Uterine smooth muscle cell (primary cell): ENCODE data around the gene KIR3DL1. TPM values are rescaled to one million over a fixed set of nuclear protein-coding genes. Genes with fewer than 3 reads are reported as not detected.

Source experiments
- total RNA-seq: library from RNA; depleted of rRNA; stranded (reverse); fragments of >200 nt; gene quantifications from 2 replicates; pipeline ENCODE4 v1.2.3, GENCODE V29; 2014

The KIR3DL1 gene
- not detected in 2 replicates for total RNA-seq

DNA sequence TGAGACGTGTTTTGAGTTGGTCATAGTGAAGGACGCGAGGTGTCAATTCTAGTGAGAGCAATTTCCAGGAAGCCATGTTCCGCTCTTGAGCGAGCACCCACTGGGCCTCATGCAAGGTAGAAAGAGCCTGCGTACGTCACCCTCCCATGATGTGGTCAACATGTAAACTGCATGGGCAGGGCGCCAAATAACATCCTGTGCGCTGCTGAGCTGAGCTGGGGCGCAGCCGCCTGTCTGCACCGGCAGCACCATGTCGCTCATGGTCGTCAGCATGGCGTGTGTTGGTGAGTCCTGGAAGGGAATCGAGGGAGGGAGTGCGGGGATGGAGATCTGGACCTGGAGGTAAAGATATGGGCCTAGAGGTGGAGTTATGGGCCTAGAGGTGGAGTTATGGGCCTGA lies at the start of gene KIR3DL1:
Gene KIR3DL1, plus strand, starts transcription at position 218 of the 400 bp plus-strand sequence.

DNA sequence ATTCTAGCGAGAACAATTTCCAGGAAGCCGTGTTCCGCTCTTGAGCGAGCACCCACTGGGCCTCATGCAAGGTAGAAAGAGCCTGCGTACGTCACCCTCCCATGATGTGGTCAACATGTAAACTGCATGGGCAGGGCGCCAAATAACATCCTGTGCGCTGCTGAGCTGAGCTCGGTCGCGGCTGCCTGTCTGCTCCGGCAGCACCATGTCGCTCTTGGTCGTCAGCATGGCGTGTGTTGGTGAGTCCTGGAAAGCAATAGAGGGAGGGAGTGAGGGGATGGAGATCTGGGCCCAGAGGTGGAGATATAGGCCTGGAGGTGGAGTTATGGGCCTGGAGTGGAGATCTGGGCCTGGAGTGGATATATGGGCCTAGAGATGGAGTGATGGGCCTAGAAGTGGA lies 46.6 kb upstream of the KIR3DL1 start, which contains the start of gene KIR2DL1:
Gene KIR2DL1, plus strand, starts transcription at position 148 of the 400 bp plus-strand sequence. Its CDS starts 58 bp downstream, at position 206.

DNA sequence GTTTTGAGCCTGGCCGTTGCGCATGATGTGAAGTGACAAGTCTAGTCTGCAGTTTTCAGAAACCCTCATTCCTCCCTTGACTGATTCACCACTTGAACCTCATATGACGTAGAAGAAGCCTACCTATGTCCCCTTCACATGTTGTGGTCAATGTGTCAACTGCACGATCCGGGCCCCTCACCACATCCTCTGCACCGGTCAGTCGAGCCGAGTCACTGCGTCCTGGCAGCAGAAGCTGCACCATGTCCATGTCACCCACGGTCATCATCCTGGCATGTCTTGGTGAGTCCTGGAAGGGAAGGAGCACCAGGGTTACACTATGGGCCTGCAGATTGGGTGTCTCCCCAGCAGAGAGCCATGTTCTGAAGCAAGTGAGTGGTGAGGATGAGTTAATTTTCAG lies 12.9 kb upstream of the KIR3DL1 start, which contains the start of gene KIR2DL4:
Gene KIR2DL4, plus strand, starts transcription at position 201 of the 400 bp plus-strand sequence. Its CDS starts 42 bp downstream, at position 243.

DNA sequence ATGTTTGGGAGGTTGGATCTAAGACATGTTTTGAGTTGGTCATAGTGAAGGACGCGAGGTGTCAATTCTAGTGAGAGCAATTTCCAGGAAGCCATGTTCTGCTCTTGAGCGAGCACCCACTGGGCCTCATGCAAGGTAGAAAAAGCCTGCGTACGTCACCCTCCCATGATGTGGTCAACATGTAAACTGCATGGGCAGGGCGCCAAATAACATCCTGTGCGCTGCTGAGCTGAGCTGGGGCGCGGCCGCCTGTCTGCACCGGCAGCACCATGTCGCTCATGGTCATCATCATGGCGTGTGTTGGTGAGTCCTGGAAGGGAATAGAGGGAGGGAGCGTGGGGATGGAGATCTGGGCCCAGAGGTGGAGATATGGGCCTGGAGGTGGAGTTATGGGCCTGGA lies 16.2 kb downstream of the KIR3DL1 start, which contains the start of gene KIR2DS4:
Gene KIR2DS4, plus strand, starts transcription at position 181 of the 400 bp plus-strand sequence.

DNA sequence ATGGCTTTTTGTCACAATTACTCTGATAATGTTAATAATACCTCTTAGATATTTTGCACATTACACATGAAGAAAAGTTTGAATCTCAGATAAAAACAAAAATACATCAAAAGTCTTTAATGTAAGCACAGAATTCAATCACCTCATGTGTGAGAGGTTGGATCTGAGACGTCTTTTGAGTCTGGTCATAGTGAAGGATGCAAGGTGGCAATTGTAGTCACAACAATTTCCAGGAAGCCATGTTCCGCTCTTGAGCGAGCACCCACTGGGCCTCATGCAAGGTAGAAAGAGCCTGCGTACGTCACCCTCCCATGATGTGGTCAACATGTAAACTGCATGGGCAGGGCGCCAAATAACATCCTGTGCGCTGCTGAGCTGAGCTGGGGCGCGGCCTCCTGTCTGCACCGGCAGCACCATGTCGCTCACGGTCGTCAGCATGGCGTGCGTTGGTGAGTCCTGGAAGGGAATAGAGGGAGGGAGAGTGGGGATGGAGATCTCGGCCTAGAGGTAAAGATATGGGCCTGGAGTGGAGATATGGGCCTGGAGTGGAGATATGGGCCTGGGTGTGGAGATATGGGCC lies 33.9 kb downstream of the KIR3DL1 start, which contains the start of gene KIR3DL2:
Gene KIR3DL2, plus strand, starts transcription at position 383 of the 580 bp plus-strand sequence. Its CDS starts 33 bp downstream, at position 416.

DNA sequence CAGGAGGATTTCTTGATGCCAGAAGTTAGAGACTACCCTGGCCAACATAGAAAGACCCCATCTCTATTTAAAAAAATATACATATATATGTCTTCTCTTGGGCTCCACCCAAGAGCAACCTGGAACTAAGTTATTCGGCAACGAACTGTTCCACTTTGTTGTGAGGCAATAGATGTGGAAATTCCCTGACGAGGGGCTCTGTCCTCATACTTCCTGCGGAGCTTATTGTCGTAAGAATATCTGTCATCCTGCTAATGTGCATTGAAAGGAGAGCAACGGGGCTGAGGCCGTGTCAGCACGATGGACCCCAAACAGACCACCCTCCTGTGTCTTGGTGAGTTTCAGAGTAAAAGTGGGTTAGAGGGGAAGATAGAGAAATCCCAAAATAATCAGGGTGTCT lies 57.7 kb downstream of the KIR3DL1 start, which contains the start of gene FCAR:
Gene FCAR, plus strand, starts transcription at position 246 of the 400 bp plus-strand sequence. Its CDS starts 55 bp downstream, at position 301.

Other genes starting within 250 kb of the KIR3DL1 start
- gene LILRA2, start 242.7 kb upstream of the KIR3DL1 start, total RNA-seq: not detected in 2 replicates
- not detected in 2 replicates for gene LILRA1, start 222.8 kb upstream of the KIR3DL1 start, total RNA-seq
- not detected in 2 replicates for gene LILRB1, start 186.0 kb upstream of the KIR3DL1 start, total RNA-seq
- not detected in 2 replicates for gene LILRB4, start 153.5 kb upstream of the KIR3DL1 start, total RNA-seq
- not detected in 2 replicates for gene KIR3DL3, start 92.0 kb upstream of the KIR3DL1 start, total RNA-seq
- gene KIR2DL3, start 78.0 kb upstream of the KIR3DL1 start, total RNA-seq: not detected in 2 replicates
- gene KIR2DL1, start 46.7 kb upstream of the KIR3DL1 start, total RNA-seq: not detected in 2 replicates
- not detected in 2 replicates for gene KIR2DL4, start 12.9 kb upstream of the KIR3DL1 start, total RNA-seq
- gene KIR2DS4, start 16.2 kb downstream of the KIR3DL1 start, total RNA-seq: not detected in 2 replicates
- gene KIR3DL2, start 34.0 kb downstream of the KIR3DL1 start, total RNA-seq: not detected in 2 replicates
- gene FCAR, start 57.8 kb downstream of the KIR3DL1 start, total RNA-seq: not detected in 2 replicates
- gene NCR1, start 89.7 kb downstream of the KIR3DL1 start, total RNA-seq: not detected in 2 replicates
- gene NLRP7, start 131.1 kb downstream of the KIR3DL1 start, total RNA-seq: 0.22 TPM in 1 of 2 replicates, not detected in the other
- gene NLRP2, start 149.9 kb downstream of the KIR3DL1 start, total RNA-seq: under 0.01 and 0.33 TPM in 2 replicates
- gene GP6, start 221.8 kb downstream of the KIR3DL1 start, total RNA-seq: not detected in 2 replicates
- gene RDH13, start 246.7 kb downstream of the KIR3DL1 start, total RNA-seq: 10.7 and 11.0 TPM in 2 replicates